CD4-positive, CD25-positive, alpha-beta regulatory T cell (primary cell): ENCODE results near the gene FCHSD2. TPM values are rescaled to one million over a fixed set of nuclear protein-coding genes. Genes with fewer than 3 reads are reported as not detected.

Experiments
- ATAC-seq, 2 donors: fragments of 150-1000 bp; cut with Tn5 transposase; one replicate each; pipeline ENCODE4 v1.10.0; 2021; ENCODE audit warnings: low read depth in 2 of 2, moderate number of reproducible peaks in 2 of 2, moderate library complexity in 1 of 2
- DNase-seq, 3 donors: peaks; one replicate each; pipeline versions ENCODE4 v3.0.0 to v3.0.0-alpha.2; 2012 to 2022; ENCODE audit warnings: mixed read lengths in 1 of 3
- H3K27ac ChIP-seq: one replicate; pipeline ENCODE4 v1.7.0; 2013; ENCODE audit warnings: mild to moderate bottlenecking, low read length; ENCODE audit not compliant: insufficient read depth, poor library complexity, severe bottlenecking
- H3K27me3 ChIP-seq: one replicate; pipeline ENCODE4 v1.7.0; 2013; ENCODE audit warnings: low read length; ENCODE audit not compliant: control insufficient read depth, insufficient read depth
- H3K36me3 ChIP-seq: one replicate; pipeline ENCODE4 v1.7.0; 2013; ENCODE audit warnings: mild to moderate bottlenecking, low read length, moderate library complexity; ENCODE audit not compliant: control insufficient read depth, insufficient read depth
- H3K4me1 ChIP-seq: 2 replicates; pipeline ENCODE4 v1.7.0; 2013; ENCODE audit warnings: mild to moderate bottlenecking, low read length; ENCODE audit not compliant: insufficient read depth, control insufficient read depth, poor library complexity, severe bottlenecking
- H3K4me3 ChIP-seq: one replicate; pipeline ENCODE4 v1.7.0; 2013; ENCODE audit warnings: low read depth, mild to moderate bottlenecking, low read length, moderate library complexity
- H3K9me3 ChIP-seq, 2 experiments: 1 replicate in 1 of 2; 2 replicates in 1 of 2; pipeline ENCODE4 v1.7.0; 2013; ENCODE audit warnings: low read length in 2 of 2, mild to moderate bottlenecking in 1 of 2, moderate library complexity in 1 of 2; ENCODE audit not compliant: control insufficient read depth in 2 of 2
- H3K27ac Mint-ChIP-seq, 3 donors: one replicate each; pipeline ENCODE4 v1.8.0; 2020 to 2022; ENCODE audit warnings: mild to moderate bottlenecking in 3 of 3, mixed read lengths in 3 of 3, moderate library complexity in 2 of 3
- H3K27me3 Mint-ChIP-seq: one replicate; pipeline ENCODE4 v1.8.0; 2022; ENCODE audit warnings: mild to moderate bottlenecking, mixed read lengths
- H3K36me3 Mint-ChIP-seq: one replicate; pipeline ENCODE4 v1.8.0; 2020; ENCODE audit warnings: mixed read lengths
- H3K4me1 Mint-ChIP-seq, 4 donors: one replicate each; pipeline ENCODE4 v1.8.0; 2020 to 2022; ENCODE audit warnings: mixed read lengths in 4 of 4, mild to moderate bottlenecking in 1 of 4
- H3K4me3 Mint-ChIP-seq, 4 donors: one replicate each; pipeline ENCODE4 v1.8.0; 2020 to 2022; ENCODE audit warnings: mild to moderate bottlenecking in 4 of 4, mixed read lengths in 4 of 4, moderate library complexity in 3 of 4
- H3K9me3 Mint-ChIP-seq, 7 donors: one replicate each; pipeline ENCODE4 v1.8.0; 2020 to 2022; ENCODE audit warnings: mixed read lengths in 7 of 7, mild to moderate bottlenecking in 3 of 7, moderate library complexity in 2 of 7
- polyA plus RNA-seq, 4 donors: library from polyadenylated mRNA; unstranded; fragments of 300-500 nt; fragmentation: Illumina TruSeq; gene quantifications; one replicate each; pipeline ENCODE4 v1.2.3, GENCODE V29; 2021
- total RNA-seq: library from RNA; stranded (reverse); gene quantifications from one replicate; pipeline ENCODE4 v1.2.3, GENCODE V29; 2022

FCHSD2 gene
- total RNA-seq (56.6 TPM), polyA plus RNA-seq (10 to 100 TPM; 13.5 to 22.8 (median 19.5) TPM)

DNA sequence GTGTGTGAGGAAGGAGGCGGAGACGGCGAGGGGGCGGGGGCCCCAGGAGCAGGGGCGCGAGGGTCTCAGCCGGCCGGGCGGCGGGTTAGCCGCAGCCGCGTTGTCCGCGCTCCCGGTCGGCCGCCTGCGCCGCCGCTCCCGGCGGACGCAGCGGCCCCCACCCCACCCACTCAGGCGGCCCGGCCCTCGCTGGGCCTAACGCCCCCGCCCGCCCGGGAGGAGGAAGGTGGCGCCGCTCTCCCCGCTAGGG is at the start of gene FCHSD2:
TSS of gene FCHSD2 (minus strand) at position 191 of the 250 bp plus-strand sequence. CDS start 441 bp downstream, outside the sequence.
- peak within 1 kb of the TSS; percentile 93 to 98 (median 97) for H3K4me3 Mint-ChIP-seq

DNA sequence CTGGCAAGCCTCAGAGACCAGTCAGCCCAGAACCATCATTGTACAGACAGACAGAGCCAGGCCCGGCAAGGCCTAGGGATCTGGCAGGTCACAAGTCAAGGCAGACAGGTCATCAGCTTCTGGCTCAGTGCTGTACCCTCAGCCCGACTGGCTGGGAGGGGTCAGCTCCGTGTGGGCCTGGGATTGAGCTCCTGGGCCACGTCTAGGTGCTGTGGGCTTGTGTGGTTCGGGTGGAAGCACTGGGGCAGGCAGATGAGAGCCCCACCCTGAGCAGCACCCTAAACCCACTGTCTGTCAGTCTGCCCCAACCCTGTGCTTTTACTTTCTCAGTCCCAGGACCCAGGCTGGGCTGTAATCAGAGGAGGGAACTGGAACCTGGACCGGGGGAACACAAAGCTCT is 49.0 kb upstream of the FCHSD2 start:
- DNase-seq (no peak), ATAC-seq (no peak)
- H3K4me3 ChIP-seq, result no peak overlapping the region
- peak overlapping the region in 1 of 3 donors; percentile 20 for H3K27ac Mint-ChIP-seq
- no peaks in the 10 kb centered on the region for H3K4me1 ChIP-seq
- no peak overlapping the region for H3K4me3 Mint-ChIP-seq
- peaks cover 17% of the 10 kb centered on the region for H3K27me3 Mint-ChIP-seq
- H3K27ac ChIP-seq, result no peak overlapping the region
- no peaks in the 10 kb centered on the region for H3K36me3 Mint-ChIP-seq
- H3K9me3 Mint-ChIP-seq, result no peaks in the 10 kb centered on the region
- H3K4me1 Mint-ChIP-seq, result no peaks in the 10 kb centered on the region
- H3K27me3 ChIP-seq, result no peaks in the 10 kb centered on the region
- H3K36me3 ChIP-seq, result no peaks in the 10 kb centered on the region
- H3K9me3 ChIP-seq, result no peaks in the 10 kb centered on the region

More for the DNA sequence above, at the start of gene FCHSD2:
- DNase-seq (no peak), ATAC-seq (peak in 1 of 2 donors; percentile 19)
- Mint-ChIP-seq H3K9me3 (peaks cover 0 to 4% (median 0%) of the 10 kb centered on the region in 7 donors), H3K27ac (peak within 1 kb of the TSS; percentile 94 to 99 (median 98)), H3K4me1 (peaks cover 26 to 58% (median 44%) of the 10 kb centered on the region in 4 donors), H3K36me3 (no peaks in the 10 kb centered on the region), H3K27me3 (peaks cover 8% of the 10 kb centered on the region)
- Histone ChIP-seq H3K27me3 (no peaks in the 10 kb centered on the region), H3K4me3 (peak within 1 kb of the TSS; percentile 92), H3K36me3 (peaks cover under 1% of the 10 kb centered on the region), H3K27ac (peak within 1 kb of the TSS; percentile 96), H3K9me3 (no peaks in the 10 kb centered on the region), H3K4me1 (peaks cover 49% of the 10 kb centered on the region)

DNA sequence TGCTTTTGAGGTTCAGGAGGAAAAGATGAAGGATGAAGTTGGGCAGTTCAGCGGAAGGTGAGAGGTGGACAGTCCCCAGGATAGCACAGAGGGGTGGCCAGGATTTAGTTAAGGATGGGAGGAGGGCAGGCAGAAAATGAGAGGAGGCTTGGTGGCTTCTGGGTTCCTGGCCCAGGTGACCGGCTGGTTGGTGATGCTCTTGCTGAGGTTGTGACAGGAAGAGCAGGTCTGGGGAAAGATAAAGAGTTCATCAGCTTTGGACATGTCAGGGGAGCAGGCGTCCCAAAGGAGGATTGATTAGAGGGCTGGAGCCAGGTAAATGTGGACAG is 48.4 kb upstream of the FCHSD2 start:
- Histone ChIP-seq H3K27ac (no peak overlapping the region), H3K9me3 (no peaks in the 10 kb centered on the region), H3K36me3 (no peaks in the 10 kb centered on the region), H3K4me1 (no peaks in the 10 kb centered on the region), H3K4me3 (no peak overlapping the region), H3K27me3 (no peaks in the 10 kb centered on the region)
- no peak for ATAC-seq
- no peak for DNase-seq
- no peaks in the 10 kb centered on the region for H3K4me1 Mint-ChIP-seq
- H3K36me3 Mint-ChIP-seq, result no peaks in the 10 kb centered on the region
- H3K27ac Mint-ChIP-seq, result peak overlapping the region in 1 of 3 donors; percentile 87
- peaks cover 13% of the 10 kb centered on the region for H3K27me3 Mint-ChIP-seq
- H3K9me3 Mint-ChIP-seq, result no peaks in the 10 kb centered on the region
- H3K4me3 Mint-ChIP-seq, result no peak overlapping the region

DNA sequence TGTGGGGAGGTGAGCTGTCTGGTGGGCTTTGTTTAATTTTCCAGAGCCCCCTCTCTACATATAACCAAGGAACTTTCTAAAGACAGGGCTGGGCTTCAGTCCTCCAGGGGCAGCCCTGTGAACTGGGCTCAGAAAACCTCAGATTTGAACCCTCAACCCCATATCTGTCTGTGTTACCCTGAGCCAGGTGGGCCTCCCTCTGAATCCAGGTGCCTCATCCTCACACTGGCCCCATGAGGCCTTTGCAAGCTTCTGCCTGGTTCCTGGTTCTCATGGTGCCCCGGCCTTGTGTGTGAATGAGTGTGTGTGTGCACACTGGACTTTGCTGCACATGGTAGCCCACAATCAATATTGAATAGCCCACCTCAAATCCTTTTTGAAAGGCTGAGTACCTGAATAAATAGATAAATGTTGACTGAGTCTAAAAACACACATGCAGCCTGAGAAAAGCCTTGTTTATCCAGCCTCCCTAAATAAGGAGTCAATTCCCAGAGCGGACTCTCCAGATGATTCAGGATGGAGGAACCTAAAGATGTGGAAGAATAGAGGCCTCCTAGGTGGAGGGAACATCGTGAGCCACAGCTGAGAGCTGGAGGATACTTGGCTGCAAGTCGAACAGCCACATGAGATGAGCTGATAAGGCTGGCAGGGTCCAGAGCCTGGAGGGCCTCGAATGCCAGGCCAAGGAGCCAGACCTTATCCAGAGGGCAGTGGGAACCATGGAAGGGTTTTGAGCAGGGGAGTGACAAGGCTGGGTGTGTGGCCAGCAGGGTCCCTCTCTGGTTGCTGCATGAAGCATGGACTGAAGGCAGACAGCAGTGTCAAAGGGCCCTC is 47.8 kb upstream of the FCHSD2 start:
- no peaks in the 10 kb centered on the region for H3K36me3 Mint-ChIP-seq
- peak overlapping the region in 1 of 3 donors; percentile 87 for H3K27ac Mint-ChIP-seq
- no peak overlapping the region for H3K4me3 Mint-ChIP-seq
- DNase-seq (no peak), ATAC-seq (no peak)
- Histone ChIP-seq H3K27ac (no peak overlapping the region), H3K27me3 (peaks cover under 1% of the 10 kb centered on the region), H3K36me3 (no peaks in the 10 kb centered on the region), H3K4me3 (no peak overlapping the region), H3K9me3 (no peaks in the 10 kb centered on the region), H3K4me1 (no peaks in the 10 kb centered on the region)
- peaks cover 13% of the 10 kb centered on the region for H3K27me3 Mint-ChIP-seq
- H3K9me3 Mint-ChIP-seq, result no peaks in the 10 kb centered on the region
- H3K4me1 Mint-ChIP-seq, result peaks cover 0 to 4% (median under 1%) of the 10 kb centered on the region in 4 donors

DNA sequence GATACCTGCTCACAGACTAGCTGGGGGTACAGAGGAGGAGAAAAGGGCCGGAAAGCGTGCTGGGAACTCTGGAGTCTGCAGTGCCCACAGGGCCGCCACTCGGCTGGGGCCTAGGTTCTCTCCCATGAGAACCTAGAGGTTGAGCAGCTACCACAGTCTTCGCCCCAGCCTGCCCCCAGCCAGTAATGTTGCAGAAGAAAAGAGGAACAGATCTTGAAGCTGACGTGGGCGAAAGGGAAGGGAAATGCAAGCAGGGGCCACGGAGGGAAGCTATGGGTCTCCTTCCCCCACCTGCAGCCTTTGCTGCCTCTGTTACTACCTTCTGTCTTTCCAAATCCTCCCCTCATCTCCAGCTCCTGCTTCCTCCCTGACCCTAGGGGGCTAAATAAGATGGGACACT is 47.2 kb upstream of the FCHSD2 start:
- no peak overlapping the region for H3K27ac ChIP-seq

DNA sequence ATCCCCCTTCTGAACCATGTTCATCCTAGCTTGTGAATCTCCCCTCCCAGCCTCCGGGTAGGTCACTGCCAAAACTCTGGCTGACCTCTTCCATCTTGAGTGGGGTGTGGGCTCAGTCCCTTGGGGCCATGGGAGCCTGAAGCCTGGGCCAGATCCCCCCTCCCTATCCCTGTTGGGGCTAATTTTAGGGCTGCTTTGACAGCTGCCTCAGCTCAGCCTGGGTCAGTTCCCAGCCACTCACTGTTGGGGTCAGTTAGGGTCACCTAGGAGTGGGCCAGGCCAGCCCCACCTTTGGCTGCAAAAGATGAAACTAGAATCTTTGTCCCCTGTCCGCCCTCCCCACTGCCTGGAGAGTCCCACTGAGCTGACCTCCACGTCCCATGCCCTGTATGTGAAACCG is 46.2 kb upstream of the FCHSD2 start:
- Histone ChIP-seq H3K27ac (no peak overlapping the region), H3K36me3 (no peaks in the 10 kb centered on the region), H3K4me3 (no peak overlapping the region), H3K9me3 (no peaks in the 10 kb centered on the region), H3K27me3 (peaks cover 2% of the 10 kb centered on the region), H3K4me1 (no peaks in the 10 kb centered on the region)
- ATAC-seq (no peak), DNase-seq (no peak)
- Mint-ChIP-seq H3K4me1 (peaks cover 0 to 5% (median 4%) of the 10 kb centered on the region in 4 donors), H3K27ac (no peak overlapping the region), H3K27me3 (peaks cover 19% of the 10 kb centered on the region), H3K4me3 (no peak overlapping the region), H3K9me3 (no peaks in the 10 kb centered on the region), H3K36me3 (no peaks in the 10 kb centered on the region)

More for the DNA sequence above, 47.2 kb upstream of the FCHSD2 start:
- peak; percentile 9 to 52 for ATAC-seq
- no peaks in the 10 kb centered on the region for H3K36me3 ChIP-seq
- no peaks in the 10 kb centered on the region for H3K9me3 ChIP-seq
- H3K27ac Mint-ChIP-seq, result peak overlapping the region in 1 of 3 donors; percentile 52
- H3K4me1 ChIP-seq, result no peaks in the 10 kb centered on the region
- H3K4me1 Mint-ChIP-seq, result peaks cover 0 to 5% (median 2%) of the 10 kb centered on the region in 4 donors
- peaks cover 2% of the 10 kb centered on the region for H3K27me3 ChIP-seq
- no peaks in the 10 kb centered on the region for H3K36me3 Mint-ChIP-seq
- DNase-seq, result no peak
- no peaks in the 10 kb centered on the region for H3K9me3 Mint-ChIP-seq
- peaks cover 15% of the 10 kb centered on the region for H3K27me3 Mint-ChIP-seq
- no peak overlapping the region for H3K4me3 ChIP-seq
- no peak overlapping the region for H3K4me3 Mint-ChIP-seq

DNA sequence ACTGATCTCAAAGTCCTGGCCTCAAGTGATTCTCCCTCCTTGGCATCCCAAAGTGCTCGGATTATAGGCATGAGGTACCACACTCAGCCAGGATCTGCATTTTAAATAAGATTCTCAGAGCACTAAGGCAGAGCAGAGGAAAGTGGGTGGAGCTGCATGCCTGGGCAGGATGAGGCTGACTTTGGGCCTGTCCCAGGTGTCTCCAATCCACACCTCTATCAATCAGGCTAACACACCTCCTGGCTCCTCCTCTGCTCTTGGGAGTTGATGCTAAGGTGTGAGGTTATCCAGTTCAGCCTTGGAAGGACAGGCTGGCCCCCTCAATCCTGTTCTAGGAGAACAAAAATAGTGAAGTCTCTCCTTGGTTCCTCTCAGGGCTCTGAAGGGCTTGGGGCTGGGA is 45.7 kb upstream of the FCHSD2 start:
- no peak overlapping the region for H3K4me3 ChIP-seq
- DNase-seq (no peak), ATAC-seq (no peak)
- H3K27ac Mint-ChIP-seq, result no peak overlapping the region
- H3K27me3 ChIP-seq, result peaks cover 3% of the 10 kb centered on the region
- H3K27me3 Mint-ChIP-seq, result peaks cover 17% of the 10 kb centered on the region
- H3K27ac ChIP-seq, result no peak overlapping the region
- no peak overlapping the region for H3K4me3 Mint-ChIP-seq
- no peaks in the 10 kb centered on the region for H3K4me1 ChIP-seq
- peaks cover 0 to 5% (median 4%) of the 10 kb centered on the region in 4 donors for H3K4me1 Mint-ChIP-seq
- H3K9me3 Mint-ChIP-seq, result no peaks in the 10 kb centered on the region
- H3K36me3 ChIP-seq, result no peaks in the 10 kb centered on the region
- no peaks in the 10 kb centered on the region for H3K36me3 Mint-ChIP-seq
- H3K9me3 ChIP-seq, result no peaks in the 10 kb centered on the region

DNA sequence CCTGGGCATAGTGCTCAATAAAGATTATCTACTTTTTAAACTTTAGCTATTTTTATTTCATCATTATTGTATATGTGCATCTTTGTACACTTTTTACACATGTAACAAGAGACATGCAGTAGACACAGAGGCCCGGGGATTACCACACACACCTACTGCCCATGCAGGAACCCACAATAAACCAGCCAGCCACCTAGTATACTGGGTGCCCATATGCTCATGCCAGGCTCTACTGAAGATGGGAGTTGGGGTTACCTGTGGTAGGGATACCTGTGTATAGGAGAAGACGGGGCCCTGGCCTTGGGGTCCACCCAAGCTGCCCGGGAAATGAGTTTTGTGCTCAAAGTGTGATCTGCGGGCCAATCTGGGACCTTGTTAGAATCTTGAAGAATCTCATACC is 44.8 kb upstream of the FCHSD2 start:
- Mint-ChIP-seq H3K27ac (no peak overlapping the region), H3K27me3 (peaks cover 14% of the 10 kb centered on the region), H3K36me3 (no peaks in the 10 kb centered on the region), H3K9me3 (no peaks in the 10 kb centered on the region), H3K4me1 (peaks cover 0 to 5% (median 4%) of the 10 kb centered on the region in 4 donors), H3K4me3 (no peak overlapping the region)
- no peaks in the 10 kb centered on the region for H3K36me3 ChIP-seq
- ATAC-seq, result no peak
- no peaks in the 10 kb centered on the region for H3K4me1 ChIP-seq
- no peak overlapping the region for H3K4me3 ChIP-seq
- H3K27me3 ChIP-seq, result peaks cover 5% of the 10 kb centered on the region
- no peak overlapping the region for H3K27ac ChIP-seq
- H3K9me3 ChIP-seq, result no peaks in the 10 kb centered on the region
- DNase-seq, result no peak
